ENCODE measurements around the gene ARFIP1. TPM values are rescaled to one million over a fixed set of nuclear protein-coding genes. Genes with fewer than 3 reads are reported as not detected.

ARFIP1 gene
- total and polyA plus RNA-seq, 8 donors, result 9.2 to 20.6 (median 11.3) TPM

DNA sequence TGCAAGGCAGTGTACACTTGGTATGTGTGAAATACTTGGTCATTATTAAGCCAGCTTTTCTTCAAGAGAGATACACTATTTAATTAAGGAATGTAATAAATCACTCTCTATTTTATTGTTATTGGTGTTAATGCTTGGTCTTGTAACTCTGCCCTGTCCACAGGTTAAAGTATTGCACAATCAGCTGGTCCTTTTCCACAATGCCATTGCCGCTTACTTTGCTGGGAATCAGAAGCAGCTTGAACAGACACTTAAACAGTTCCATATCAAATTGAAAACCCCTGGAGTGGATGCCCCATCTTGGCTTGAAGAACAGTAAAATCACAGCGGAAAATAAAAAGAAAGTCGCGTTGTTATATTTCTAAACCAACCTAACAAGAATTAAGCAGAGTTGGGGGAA is 130.1 kb downstream of the ARFIP1 start:
- ATAC-seq (no peak), FAIRE-seq (no peak), DNase-seq (no peak)
- WGBS, 2 donors, result 89 to 97% methylated on average over 4 of the region's 4 CpGs
- no peak overlapping the region for H3K27ac ChIP-seq
- intact Hi-C loops (cut with DNase I), result no loop called here
- no peaks in the 10 kb centered on the region for H3K9me3 ChIP-seq
- TF ChIP-seq, protein P1, sequence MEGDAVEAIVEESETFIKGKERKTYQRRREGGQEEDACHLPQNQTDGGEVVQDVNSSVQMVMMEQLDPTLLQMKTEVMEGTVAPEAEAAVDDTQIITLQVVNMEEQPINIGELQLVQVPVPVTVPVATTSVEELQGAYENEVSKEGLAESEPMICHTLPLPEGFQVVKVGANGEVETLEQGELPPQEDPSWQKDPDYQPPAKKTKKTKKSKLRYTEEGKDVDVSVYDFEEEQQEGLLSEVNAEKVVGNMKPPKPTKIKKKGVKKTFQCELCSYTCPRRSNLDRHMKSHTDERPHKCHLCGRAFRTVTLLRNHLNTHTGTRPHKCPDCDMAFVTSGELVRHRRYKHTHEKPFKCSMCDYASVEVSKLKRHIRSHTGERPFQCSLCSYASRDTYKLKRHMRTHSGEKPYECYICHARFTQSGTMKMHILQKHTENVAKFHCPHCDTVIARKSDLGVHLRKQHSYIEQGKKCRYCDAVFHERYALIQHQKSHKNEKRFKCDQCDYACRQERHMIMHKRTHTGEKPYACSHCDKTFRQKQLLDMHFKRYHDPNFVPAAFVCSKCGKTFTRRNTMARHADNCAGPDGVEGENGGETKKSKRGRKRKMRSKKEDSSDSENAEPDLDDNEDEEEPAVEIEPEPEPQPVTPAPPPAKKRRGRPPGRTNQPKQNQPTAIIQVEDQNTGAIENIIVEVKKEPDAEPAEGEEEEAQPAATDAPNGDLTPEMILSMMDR (IDR thresholded peaks at IDR 0.05), result no peak
- H3K4me3 ChIP-seq, result no peak overlapping the region
- H3K27me3 ChIP-seq, result no peaks in the 10 kb centered on the region
- peaks cover 0 to 3% (median 0%) of the 10 kb centered on the region in 3 donors for H3K36me3 ChIP-seq
- H3K4me1 ChIP-seq, result no peaks in the 10 kb centered on the region

DNA sequence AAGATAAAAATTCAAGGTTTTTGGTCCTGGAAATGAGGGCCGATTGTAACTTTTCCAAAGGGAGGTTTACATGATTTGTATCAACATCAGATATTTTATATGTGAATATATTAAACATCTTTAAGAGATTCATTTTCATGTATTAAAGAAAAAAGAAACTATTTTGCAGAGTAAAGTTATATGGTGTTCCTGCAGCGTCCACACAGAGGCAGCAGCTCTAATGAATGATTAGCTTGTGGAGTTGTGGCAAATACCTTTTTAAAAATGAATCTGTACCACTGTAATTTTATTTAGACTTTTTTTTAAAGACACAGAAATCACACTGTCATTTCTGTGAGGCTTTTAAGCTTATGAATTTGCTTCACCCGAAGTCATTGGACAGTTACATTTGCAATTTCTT is 130.8 kb downstream of the ARFIP1 start:
- Histone ChIP-seq H3K36me3 (peaks cover 0 to 3% (median 0%) of the 10 kb centered on the region in 3 donors), H3K27ac (no peak overlapping the region), H3K4me1 (no peaks in the 10 kb centered on the region), H3K27me3 (no peaks in the 10 kb centered on the region), H3K9me3 (no peaks in the 10 kb centered on the region), H3K4me3 (no peak overlapping the region)
- WGBS, 2 donors, result 79 to 96% methylated on average over 3 of the region's 3 CpGs
- TF ChIP-seq, protein P1 (IDR thresholded peaks at IDR 0.05), result no peak
- intact Hi-C loops (cut with DNase I), result no loop called here
- no peak for FAIRE-seq
- ATAC-seq, result no peak
- DNase-seq, result no peak

DNA sequence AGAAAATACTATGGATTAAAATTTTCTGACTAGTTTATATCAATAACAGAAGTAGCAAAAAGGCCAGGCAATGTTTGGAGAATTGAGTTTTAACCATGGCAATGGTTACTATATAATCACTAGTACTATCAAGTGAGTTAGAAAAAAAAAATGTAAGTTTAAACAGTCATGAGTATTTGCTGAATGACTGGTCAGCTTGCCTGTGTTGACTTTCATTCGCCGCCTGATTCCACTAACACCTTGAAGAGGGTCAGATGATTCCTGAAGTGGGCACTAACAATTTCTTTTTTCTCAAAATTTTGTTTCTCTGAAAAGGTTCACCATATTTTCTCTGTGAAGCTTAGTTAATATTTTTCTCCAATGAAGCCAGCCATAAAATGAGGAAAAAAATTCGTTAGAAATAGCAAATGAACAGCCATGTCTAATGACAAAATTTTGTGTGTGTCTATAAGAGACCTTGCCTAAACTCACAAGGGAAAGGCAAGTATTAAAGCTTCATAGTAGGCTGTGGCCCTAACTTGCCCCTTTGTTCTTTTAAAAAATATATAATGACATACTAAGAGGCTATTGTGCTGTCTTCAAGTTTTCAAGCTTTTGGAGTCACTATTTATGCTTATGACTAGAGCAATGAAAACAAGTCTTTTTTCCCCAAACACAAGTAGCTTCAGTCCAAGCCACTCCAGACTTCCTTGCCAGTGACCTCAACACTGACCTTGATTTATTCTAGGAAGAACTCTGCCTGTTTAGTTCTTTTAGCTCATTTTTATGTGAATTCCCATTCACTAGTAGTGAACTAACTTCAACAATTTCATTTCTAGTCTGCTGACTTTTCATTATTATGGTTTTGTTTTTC is 138.0 kb downstream of the ARFIP1 start:
- TF ChIP-seq, protein P1 (IDR thresholded peaks at IDR 0.05), result no peak
- Histone ChIP-seq H3K36me3 (no peaks in the 10 kb centered on the region), H3K27ac (no peak overlapping the region), H3K9me3 (no peaks in the 10 kb centered on the region), H3K4me3 (no peak overlapping the region), H3K27me3 (no peaks in the 10 kb centered on the region), H3K4me1 (no peaks in the 10 kb centered on the region)
- DNase-seq (no peak), FAIRE-seq (no peak), ATAC-seq (no peak)
- intact Hi-C loops (cut with DNase I), result no loop called here
- WGBS, 2 donors, result 76 to 80% methylated on average over 3 of the region's 3 CpGs

DNA sequence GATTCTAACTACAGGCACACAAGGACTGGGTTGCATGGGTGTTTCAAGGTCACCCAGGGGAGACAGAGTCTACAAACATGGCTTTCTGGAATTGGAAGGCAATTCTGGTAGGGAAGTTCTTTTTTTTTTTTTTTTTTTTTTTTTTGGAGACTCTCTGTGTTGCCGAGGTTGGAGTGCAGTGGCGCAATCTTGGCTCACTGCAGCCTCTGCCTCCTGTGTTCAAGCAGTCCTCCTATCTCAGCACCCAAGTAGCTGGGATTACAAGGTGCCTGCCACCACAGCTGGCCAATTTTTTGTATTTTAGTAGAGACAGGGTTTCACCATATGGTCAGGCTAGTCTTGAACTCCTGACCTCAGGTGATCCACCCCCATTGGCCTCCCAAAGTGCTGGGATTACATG is 140.1 kb downstream of the ARFIP1 start:
- Histone ChIP-seq H3K27ac (no peak overlapping the region), H3K9me3 (no peaks in the 10 kb centered on the region), H3K4me3 (no peak overlapping the region), H3K4me1 (no peaks in the 10 kb centered on the region), H3K27me3 (no peaks in the 10 kb centered on the region), H3K36me3 (no peaks in the 10 kb centered on the region)
- no peak for FAIRE-seq
- TF ChIP-seq, protein P1 (IDR thresholded peaks at IDR 0.05), result no peak
- 93 to 100% methylated on average over 2 of the region's 2 CpGs for WGBS, 2 donors
- no peak for DNase-seq
- no peak for ATAC-seq
- intact Hi-C loops (cut with DNase I), result no loop called here

DNA sequence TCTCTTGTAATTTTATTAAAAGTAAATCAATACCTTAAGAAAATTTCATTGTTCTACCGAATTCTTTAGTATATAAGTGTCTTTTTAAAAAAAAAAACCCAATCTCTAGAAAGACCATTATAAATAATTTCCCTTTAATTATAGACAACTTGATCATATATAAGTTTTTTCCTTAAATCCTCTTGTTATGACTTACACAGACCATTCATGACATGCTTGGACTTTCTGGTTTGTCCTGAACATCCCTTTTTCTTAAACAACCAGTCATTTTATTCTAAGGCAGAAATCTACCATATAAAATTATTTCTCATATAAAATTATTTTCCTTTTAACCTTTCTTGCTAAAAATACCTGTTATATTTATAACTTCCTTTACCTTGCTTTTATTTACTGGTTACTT is 141.0 kb downstream of the ARFIP1 start:
- ATAC-seq, result no peak
- intact Hi-C loops (cut with DNase I), result no loop called here
- Histone ChIP-seq H3K27me3 (no peaks in the 10 kb centered on the region), H3K9me3 (no peaks in the 10 kb centered on the region), H3K36me3 (no peaks in the 10 kb centered on the region), H3K27ac (no peak overlapping the region), H3K4me1 (no peaks in the 10 kb centered on the region), H3K4me3 (no peak overlapping the region)
- 44 to 69% methylated on average over 1 of the region's 1 CpG for WGBS, 2 donors
- TF ChIP-seq, protein P1 (IDR thresholded peaks at IDR 0.05), result no peak
- no peak for DNase-seq
- peak; percentile 47 for FAIRE-seq
